ENCODE results near the gene RNF151.
"Not testable (repeated sequence)": the region's sequence is repeated elsewhere in the genome, so short reads cannot be mapped to it uniquely, and the experiment has no call there.

The RNF151 gene

DNA sequence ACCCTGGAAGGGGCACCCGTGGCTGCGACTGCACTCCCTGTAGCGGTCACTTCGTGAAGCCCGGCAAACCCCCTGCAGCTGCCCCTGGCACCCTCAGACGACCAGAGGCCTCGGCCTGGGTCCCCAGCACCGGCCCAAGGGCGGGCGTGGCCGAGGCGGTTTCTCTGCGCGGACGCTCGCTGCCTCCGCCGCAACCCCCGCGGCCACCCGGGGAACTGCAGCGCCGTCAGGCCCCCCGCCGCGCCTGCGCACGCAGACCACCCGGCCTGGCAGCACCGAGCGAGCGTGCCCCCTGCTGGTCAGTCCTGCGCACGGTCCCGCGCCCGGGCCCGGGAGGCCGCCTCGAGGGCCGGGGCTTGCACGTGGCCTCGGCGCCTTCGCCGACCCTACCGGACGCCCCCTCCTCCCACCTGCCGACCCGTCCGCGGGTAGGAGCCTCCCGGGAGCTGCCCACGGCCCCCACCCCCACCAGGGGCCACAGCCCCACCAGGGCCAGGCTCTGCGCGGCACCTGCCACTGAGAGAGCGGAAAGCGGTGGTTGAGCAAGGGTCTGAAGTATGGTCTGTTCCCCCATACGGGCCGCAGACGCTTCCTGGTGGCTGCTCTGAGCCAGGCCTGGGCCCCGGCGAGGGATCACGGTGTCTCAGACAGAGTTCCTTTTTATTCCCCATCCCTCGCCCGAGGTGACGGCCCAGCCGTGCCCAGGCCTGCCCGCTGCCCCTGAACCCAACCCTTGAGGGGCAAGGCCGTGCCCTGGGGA lies 36.9 kb upstream of the RNF151 start:
- Histone ChIP-seq H3K36me3 (ENCODE audit: insufficient read depth, low read length) (no peaks in the 10 kb centered on the region), H3K9me3 (ENCODE audit: control insufficient read depth, insufficient read depth, low read length) (no peaks in the 10 kb centered on the region), H3K4me1 (ENCODE audit: insufficient read depth, low read length) (peaks cover under 1% of the 10 kb centered on the region; the same call in 1 of the 2 replicates), H3K9ac (ENCODE audit: low read depth, low read length) (peak overlapping the region; percentile 47; the same call in 1 of the 2 replicates)

DNA sequence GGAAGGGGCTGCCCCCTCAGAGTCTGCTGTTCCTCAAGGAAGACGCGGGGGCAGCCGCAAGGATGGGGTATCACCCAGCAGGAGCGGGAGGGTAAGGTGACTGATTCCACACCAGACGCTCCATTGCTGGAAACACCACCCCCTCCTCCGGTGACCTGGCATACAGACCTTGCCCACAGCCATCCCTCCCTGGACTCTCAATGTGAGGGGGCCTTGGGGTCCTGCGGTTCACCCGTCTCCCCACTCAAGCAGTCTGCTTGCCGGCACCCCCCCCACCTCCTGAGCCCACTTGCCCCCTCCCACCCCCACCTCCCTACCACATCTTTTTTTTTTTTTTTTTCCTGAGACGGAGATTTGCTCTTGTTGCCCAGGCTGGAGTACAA lies 36.3 kb upstream of the RNF151 start:
- Histone ChIP-seq H3K9me3 (ENCODE audit: control insufficient read depth, insufficient read depth, low read length) (no peaks in the 10 kb centered on the region), H3K36me3 (ENCODE audit: insufficient read depth, low read length) (no peaks in the 10 kb centered on the region), H3K9ac (ENCODE audit: low read depth, low read length) (no peak overlapping the region), H3K4me1 (ENCODE audit: insufficient read depth, low read length) (no peaks in the 10 kb centered on the region; the same call in 1 of the 2 replicates)

DNA sequence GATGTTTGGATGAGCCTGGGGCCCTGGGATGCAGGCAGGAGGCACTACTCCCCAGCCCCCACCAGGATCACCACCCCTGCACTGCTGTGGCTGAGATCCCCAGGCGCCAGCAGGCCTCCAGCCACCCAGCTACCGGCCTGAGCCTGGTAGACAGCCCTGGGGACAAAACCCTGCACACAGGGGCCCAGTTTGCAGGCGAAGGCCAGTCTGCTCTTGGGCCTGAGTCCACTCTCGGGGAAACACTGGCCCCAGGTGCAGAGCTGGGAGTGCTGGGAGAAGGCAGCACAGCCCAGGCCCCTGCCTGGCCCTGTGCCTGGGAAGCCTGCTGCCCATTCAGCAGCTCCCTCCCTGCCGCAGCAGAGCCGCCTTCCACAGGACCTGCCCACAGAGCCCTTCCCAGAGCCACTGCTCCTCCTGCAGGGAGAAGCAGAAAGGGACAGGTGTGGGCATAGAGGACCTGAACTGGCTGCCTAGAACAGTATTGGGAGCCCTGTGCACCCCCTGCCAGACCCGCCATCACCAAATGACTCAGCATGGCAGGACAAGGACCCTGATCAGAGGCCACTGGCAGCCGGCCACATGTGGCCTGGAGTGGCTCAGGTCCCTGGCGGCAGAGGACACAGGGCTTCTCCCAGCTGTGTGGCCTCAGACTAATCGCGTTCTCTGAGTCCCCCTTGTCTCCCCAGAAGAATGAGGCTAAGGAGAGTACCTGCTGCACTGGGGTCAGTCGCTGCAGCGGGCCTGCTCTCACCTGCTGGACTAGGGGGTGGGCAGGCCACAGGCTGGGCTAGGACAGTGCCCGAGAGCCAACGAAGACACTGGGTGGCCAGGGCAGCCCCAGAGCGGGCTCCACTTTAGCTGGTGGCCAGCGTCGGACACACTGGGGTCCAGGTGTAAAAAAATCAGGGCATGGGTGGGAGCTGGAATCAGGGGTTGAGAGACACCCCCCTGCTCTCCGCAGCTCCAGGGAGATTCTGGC lies 34.3 kb upstream of the RNF151 start:
- Histone ChIP-seq H3K4me1 (ENCODE audit: insufficient read depth, low read length) (no peaks in the 10 kb centered on the region), H3K9me3 (ENCODE audit: control insufficient read depth, insufficient read depth, low read length) (no peaks in the 10 kb centered on the region), H3K9ac (ENCODE audit: low read depth, low read length) (no peak overlapping the region), H3K36me3 (ENCODE audit: insufficient read depth, low read length) (no peaks in the 10 kb centered on the region)

DNA sequence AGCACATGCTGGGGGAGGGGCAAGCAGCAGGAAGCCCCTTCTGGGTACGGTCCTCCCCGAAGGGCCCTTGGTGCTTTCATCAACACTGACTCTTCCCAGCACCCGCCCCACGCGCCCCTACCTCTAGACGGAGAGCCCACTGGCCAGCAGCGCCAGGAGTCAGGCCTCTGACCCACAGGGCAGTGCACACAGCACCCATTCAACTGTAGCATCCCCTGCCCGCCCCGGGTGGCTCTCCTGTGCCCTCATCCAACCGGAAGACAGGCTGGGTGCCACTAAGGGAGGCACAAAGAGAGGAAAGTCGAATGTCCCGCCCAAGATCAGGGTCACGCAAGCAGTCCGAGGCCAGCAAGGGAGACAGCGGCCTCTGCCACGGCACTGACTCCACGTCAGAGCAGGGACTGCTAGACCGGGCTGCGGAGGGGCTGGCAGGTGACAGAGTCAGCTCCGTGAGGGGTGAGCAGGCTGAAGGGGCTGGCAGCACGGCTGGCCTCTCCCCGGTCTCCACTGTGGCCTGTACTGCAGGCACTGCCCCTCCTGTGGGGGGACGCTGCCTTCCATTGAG lies 33.5 kb upstream of the RNF151 start:
- no peaks in the 10 kb centered on the region for H3K4me1 ChIP-seq (ENCODE audit: insufficient read depth, low read length)
- no peaks in the 10 kb centered on the region for H3K9me3 ChIP-seq (ENCODE audit: control insufficient read depth, insufficient read depth, low read length)
- no peaks in the 10 kb centered on the region for H3K36me3 ChIP-seq (ENCODE audit: insufficient read depth, low read length)
- no peak overlapping the region for H3K9ac ChIP-seq (ENCODE audit: low read depth, low read length)

DNA sequence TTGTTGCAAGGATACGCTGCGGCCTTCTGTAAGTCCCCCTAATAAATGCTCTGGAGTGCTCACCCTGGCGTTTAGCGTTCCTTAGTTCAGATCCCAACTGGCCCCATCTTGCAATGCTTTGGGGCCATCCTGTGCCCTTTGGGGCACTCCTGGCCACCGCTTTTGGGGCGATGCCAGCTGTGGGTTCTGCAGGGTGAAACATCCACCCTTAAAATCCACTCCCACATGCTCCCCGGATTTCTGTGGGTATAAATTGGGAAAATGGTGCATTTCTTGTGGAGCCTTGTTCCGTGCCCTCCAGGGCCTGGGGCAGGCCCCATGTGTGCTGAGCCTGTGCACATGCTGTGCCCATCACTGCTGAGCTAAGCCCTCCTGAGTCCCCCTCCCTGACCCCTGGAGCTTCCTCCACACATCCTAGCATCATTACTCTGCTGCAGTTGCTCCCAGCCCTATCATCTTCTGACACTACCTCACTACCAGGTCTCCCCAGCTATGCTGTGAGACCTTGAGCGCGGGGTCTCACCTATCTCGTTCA lies 29.6 kb upstream of the RNF151 start:
- Histone ChIP-seq H3K36me3 (ENCODE audit: insufficient read depth, low read length) (peaks cover 5% of the 10 kb centered on the region; the same call in 1 of the 2 replicates), H3K9ac (ENCODE audit: low read depth, low read length) (no peak overlapping the region), H3K9me3 (ENCODE audit: control insufficient read depth, insufficient read depth, low read length) (no peaks in the 10 kb centered on the region), H3K4me1 (ENCODE audit: insufficient read depth, low read length) (peaks cover 4% of the 10 kb centered on the region; the same call in 1 of the 2 replicates)

DNA sequence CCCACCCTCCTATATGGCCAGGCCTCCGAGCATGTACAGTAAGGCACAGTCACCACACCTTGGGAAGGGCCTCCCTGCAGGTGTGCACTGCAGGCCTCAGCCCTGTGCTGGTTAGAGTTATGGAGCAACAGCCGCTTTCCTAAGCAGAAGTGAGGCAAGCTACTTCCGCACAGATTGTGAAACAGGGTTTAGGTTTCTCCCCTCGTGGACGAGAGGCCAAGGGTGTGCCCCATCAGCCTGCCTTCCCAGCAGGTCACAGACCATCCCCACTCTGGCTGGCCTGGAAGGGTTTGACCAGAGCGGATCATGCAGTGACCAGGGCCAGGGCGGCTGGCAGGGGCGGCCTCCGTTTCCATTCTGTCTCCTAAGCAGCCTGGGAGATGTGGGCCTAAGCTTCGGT lies 28.3 kb upstream of the RNF151 start:
- Histone ChIP-seq H3K36me3 (ENCODE audit: insufficient read depth, low read length) (peaks cover 5% of the 10 kb centered on the region; the same call in 1 of the 2 replicates), H3K9me3 (ENCODE audit: control insufficient read depth, insufficient read depth, low read length) (no peaks in the 10 kb centered on the region), H3K4me1 (ENCODE audit: insufficient read depth, low read length) (peaks cover 4% of the 10 kb centered on the region; the same call in 1 of the 2 replicates), H3K9ac (ENCODE audit: low read depth, low read length) (no peak overlapping the region)

DNA sequence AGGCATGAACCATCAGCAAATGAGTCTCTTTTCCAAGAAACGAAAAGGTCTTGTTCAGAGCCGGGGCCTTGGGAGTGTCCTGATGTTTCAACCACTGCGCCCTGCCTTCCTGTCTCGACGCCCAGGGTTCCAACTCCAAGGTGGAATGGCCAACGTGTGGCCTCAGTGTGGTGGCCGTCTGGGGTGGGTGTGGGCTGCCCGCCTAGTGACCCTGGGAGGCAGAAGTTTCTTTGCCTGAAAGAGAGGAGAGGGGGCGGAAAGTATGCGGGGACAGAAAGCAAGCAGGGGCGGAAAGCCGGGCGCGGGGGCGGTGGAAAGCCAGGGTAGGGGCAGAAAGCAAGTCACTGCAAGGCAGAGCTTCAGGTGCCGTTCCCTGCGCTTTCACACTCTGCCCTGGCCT lies 27.7 kb upstream of the RNF151 start:
- peaks cover 5% of the 10 kb centered on the region; the same call in 1 of the 2 replicates for H3K36me3 ChIP-seq (ENCODE audit: insufficient read depth, low read length)
- peaks cover 4% of the 10 kb centered on the region; the same call in 1 of the 2 replicates for H3K4me1 ChIP-seq (ENCODE audit: insufficient read depth, low read length)
- H3K9me3 ChIP-seq (ENCODE audit: control insufficient read depth, insufficient read depth, low read length) = no peaks in the 10 kb centered on the region
- no peak overlapping the region for H3K9ac ChIP-seq (ENCODE audit: low read depth, low read length)

DNA sequence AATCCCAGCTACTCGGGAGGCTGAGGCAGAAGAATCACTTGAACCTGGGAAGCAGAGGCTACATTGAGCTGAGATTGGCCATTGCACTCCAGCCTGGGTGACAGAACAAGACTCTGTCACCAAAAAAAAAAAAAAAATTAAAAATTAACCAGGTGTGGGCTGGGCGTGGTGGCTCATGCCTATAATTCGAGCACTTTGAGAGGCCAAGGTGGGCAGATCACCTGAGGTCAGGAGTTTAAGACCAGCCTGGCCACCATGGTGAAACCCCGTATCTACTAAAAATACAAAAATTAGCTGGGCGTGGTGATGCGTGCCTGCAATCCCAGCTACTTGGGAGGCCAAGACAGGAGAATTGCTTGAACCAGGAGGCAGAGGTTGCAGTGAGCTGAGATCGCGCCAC lies 26.8 kb upstream of the RNF151 start:
- not testable (repeated sequence) for H3K9me3 ChIP-seq (ENCODE audit: control insufficient read depth, insufficient read depth, low read length); H3K4me1 ChIP-seq (ENCODE audit: insufficient read depth, low read length); H3K9ac ChIP-seq (ENCODE audit: low read depth, low read length); H3K36me3 ChIP-seq (ENCODE audit: insufficient read depth, low read length)

DNA sequence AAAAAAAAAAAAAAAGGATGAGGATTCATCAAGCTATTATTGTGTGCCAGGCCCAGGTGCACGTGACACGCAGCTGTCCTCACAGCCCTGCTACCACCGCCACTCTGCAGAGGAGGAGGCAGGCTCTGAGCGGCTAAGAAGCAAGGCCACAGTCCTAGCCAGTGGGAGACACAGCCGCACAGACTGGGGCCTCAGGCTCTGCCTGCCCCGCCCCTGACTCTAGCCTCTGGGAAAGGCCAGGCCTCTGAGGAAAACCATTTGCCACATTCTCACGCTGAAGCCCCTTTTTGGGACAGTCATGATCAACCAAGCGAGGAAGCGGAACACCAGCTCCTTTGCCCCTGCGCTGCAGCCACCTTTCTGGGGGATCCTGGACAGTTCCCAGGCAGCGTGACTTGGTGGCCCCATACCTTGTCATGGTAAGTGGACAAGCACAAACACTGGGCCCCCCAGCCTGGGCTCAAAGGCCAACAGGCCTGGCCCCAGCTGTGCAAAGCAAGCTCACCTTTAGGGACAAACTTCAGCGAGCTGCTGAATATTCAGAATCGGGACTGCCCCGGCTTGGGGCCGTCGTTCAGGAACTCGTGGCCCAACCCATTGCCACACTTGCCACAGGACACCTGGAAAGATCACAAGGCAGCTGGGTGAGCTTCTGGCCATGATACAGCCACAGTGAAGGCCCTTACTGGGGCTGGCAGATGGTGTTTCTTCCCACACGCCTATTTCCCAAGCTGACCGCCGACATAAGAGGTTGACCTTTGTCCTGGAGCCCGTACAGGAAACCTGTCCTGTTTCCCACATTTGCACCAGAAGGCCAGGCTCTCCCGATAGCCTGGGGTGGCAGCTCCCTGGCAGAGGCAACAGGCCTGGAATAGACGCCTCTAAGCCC lies 26.1 kb upstream of the RNF151 start:
- Histone ChIP-seq H3K36me3 (ENCODE audit: insufficient read depth, low read length) (peaks cover 5% of the 10 kb centered on the region; the same call in 1 of the 2 replicates), H3K4me1 (ENCODE audit: insufficient read depth, low read length) (peaks cover 4% of the 10 kb centered on the region; the same call in 1 of the 2 replicates), H3K9ac (ENCODE audit: low read depth, low read length) (no peak overlapping the region), H3K9me3 (ENCODE audit: control insufficient read depth, insufficient read depth, low read length) (no peaks in the 10 kb centered on the region)

DNA sequence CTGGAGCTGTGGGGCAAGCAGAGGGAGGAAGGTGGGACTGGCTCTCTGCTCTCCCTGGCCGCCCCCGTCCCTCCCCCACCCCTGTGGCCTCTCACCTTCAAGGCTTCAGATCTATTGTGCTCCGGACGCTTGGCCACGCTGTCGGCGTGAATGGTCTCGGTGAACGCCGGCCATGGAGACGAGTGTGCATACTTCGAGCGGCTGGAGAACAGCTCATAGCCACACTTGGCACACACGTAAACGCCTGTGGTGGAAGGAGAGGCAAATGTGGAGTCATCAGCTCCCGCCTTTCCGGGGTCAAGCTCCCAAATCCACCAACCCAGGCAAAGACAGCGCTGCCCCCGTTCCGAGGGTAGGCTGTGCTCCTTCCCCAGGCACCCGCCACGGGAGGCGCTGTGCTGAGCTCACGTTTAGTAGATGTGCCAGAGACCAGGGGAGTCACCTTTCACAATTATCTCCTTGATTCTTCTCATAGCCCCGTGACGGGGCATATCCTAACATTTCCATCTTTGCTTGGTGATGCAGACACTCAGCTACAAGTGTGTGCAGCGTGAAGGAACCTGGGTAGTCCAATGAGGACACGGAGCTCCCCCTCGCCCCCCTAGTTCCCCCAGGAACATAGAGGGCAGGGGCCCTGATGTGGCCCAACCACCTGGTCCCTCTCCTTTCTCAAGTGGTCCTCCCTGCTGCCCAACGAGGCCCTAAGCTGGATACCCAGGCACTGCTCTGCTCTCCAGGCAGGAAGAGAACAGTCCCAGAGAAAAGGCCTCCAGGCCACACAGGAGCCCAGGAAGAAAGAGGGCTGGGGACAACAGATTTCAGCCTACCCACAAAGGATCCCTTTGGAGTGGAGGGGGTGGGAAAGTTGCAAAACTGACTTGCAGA lies 25.3 kb upstream of the RNF151 start:
- H3K9me3 ChIP-seq (ENCODE audit: control insufficient read depth, insufficient read depth, low read length) = no peaks in the 10 kb centered on the region
- peaks cover 4% of the 10 kb centered on the region; the same call in 1 of the 2 replicates for H3K4me1 ChIP-seq (ENCODE audit: insufficient read depth, low read length)
- peak overlapping the region; percentile 29; the same call in 1 of the 2 replicates for H3K9ac ChIP-seq (ENCODE audit: low read depth, low read length)
- H3K36me3 ChIP-seq (ENCODE audit: insufficient read depth, low read length) = peaks cover 5% of the 10 kb centered on the region; the same call in 1 of the 2 replicates

DNA sequence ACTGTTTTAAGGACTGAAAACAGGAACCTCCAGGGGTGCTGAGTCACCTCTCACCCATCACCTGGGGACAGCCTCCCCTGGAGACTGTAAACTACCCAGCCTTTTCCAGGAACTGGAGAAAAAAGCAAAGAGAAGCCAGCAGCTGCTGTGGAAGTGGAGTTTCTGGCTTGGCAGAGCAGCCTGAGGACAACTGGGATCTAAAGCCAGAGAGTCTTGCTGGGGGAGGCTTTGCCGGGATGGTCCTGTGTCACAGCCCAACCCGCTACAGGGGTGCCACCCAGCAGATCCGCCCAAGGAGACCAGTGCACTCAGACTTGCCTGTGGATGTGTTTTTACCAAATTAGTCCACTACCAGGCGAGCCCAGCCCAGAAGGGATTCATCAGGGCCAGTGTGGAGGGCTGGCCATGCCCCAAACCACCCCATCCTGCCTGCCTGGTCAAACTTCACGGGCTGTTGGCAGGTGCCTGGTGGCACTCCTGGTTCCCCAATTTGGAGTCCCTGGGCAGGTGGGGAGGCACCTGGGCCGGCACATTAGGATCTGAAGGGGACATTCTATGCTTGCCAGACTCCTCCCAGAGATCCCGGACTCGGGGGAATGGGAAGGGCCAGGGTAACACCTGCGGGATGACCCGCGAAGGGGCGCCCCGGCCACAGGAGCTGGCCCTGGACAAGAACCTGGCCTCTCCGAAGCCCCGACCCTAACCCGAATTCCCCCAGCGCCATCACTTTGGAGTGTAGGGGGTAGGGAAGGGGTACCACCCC lies 24.4 kb upstream of the RNF151 start:
- peaks cover 4% of the 10 kb centered on the region; the same call in 1 of the 2 replicates for H3K4me1 ChIP-seq (ENCODE audit: insufficient read depth, low read length)
- H3K36me3 ChIP-seq (ENCODE audit: insufficient read depth, low read length) = peaks cover 5% of the 10 kb centered on the region; the same call in 1 of the 2 replicates
- H3K9ac ChIP-seq (ENCODE audit: low read depth, low read length) = peak overlapping the region; percentile 80; the same call in 1 of the 2 replicates
- H3K9me3 ChIP-seq (ENCODE audit: control insufficient read depth, insufficient read depth, low read length) = no peaks in the 10 kb centered on the region

Data from ES-I3 (cell line).